WTC11 (cell line): Measurements from ENCODE around the gene ASGR1. TPM values are rescaled to one million over a fixed set of nuclear protein-coding genes. Genes with fewer than 3 reads are reported as not detected.

ENCODE experiments used
- ATAC-seq: fragments of 200-7000 bp; cut with Tn5 transposase; 2 replicates; pipeline ENCODE4 v1.10.0; 2021; ENCODE audit warnings: mild to moderate bottlenecking, moderate library complexity
- CTCF ChIA-PET: fragments of 300-600 bp; sonication (Branson Sonifier 250); formaldehyde crosslinking; loops from one replicate; lab custom pipeline; 2021; ENCODE audit warnings: antibody characterized with exemption; lab: Charles Lee
- POLR2A ChIA-PET: fragments of 350-600 bp; sonication (Branson Sonifier 250); formaldehyde crosslinking; loops from one replicate; lab custom pipeline; 2021; ENCODE audit warnings: antibody characterized with exemption; lab: Charles Lee
- DNase-seq: peaks from one replicate; pipeline ENCODE4 v3.0.0; 2021; ENCODE audit warnings: low spot score
- H3K27ac Mint-ChIP-seq: 2 replicates; pipeline ENCODE4 v1.8.0; 2021; ENCODE audit warnings: mixed read lengths
- H3K27me3 Mint-ChIP-seq: 2 replicates; pipeline ENCODE4 v1.8.0; 2021; ENCODE audit warnings: low read depth, mild to moderate bottlenecking, moderate library complexity, mixed read lengths
- H3K36me3 Mint-ChIP-seq: 2 replicates; pipeline ENCODE4 v1.8.0; 2021; ENCODE audit warnings: mixed read lengths
- H3K4me1 Mint-ChIP-seq: 2 replicates; pipeline ENCODE4 v1.8.0; 2022; ENCODE audit warnings: mixed read lengths
- H3K4me3 Mint-ChIP-seq: 2 replicates; pipeline ENCODE4 v1.8.0; 2021; ENCODE audit warnings: mild to moderate bottlenecking, moderate library complexity, mixed read lengths
- H3K9me3 Mint-ChIP-seq: 2 replicates; pipeline ENCODE4 v1.8.0; 2021; ENCODE audit warnings: mixed read lengths
- CDX4 ChIP-seq: fragments of 250-450 bp; sonication (Bioruptor Pico); IDR thresholded peaks from 2 replicates; pipeline ENCODE4 v1.9.0; 2021; ENCODE audit warnings: moderate library complexity, mild to moderate bottlenecking, inconsistent platforms, borderline replicate concordance
- E2F1 ChIP-seq: sonication (generic); formaldehyde crosslinking; IDR thresholded peaks from 2 replicates; pipeline ENCODE4 v1.8.0; 2022; ENCODE audit warnings: mild to moderate bottlenecking, missing genetic modification reagents
- ETV6 ChIP-seq: sonication (generic); formaldehyde crosslinking; IDR thresholded peaks from 2 replicates; pipeline ENCODE4 v1.8.1; 2022; ENCODE audit warnings: mild to moderate bottlenecking, missing genetic modification reagents
- GABPB1 ChIP-seq: sonication (generic); formaldehyde crosslinking; IDR thresholded peaks from 2 replicates; pipeline ENCODE4 v1.8.1; 2023; ENCODE audit warnings: mild to moderate bottlenecking, missing genetic modification reagents
- GTF2I ChIP-seq: fragments of 250-450 bp; sonication (Bioruptor Pico); conservative IDR thresholded peaks from 2 replicates; pipeline ENCODE4 v1.4.0; 2021; ENCODE audit warnings: mild to moderate bottlenecking
- IRF1 ChIP-seq: sonication (generic); formaldehyde crosslinking; IDR thresholded peaks from 2 replicates; pipeline ENCODE4 v1.8.0; 2023; ENCODE audit warnings: missing genetic modification reagents
- IRF2 ChIP-seq: sonication (generic); formaldehyde crosslinking; IDR thresholded peaks from 2 replicates; pipeline ENCODE4 v1.8.0; 2022; ENCODE audit warnings: low read depth, missing genetic modification reagents, borderline replicate concordance
- JAZF1 ChIP-seq: fragments of 250-450 bp; sonication (Bioruptor Pico); IDR thresholded peaks from 2 replicates; pipeline ENCODE4 v1.9.0; 2021; ENCODE audit warnings: moderate library complexity, mild to moderate bottlenecking, inconsistent platforms
- MLX ChIP-seq: sonication (generic); formaldehyde crosslinking; IDR thresholded peaks from 2 replicates; pipeline ENCODE4 v1.8.1; 2023; ENCODE audit warnings: mild to moderate bottlenecking, missing genetic modification reagents, moderate library complexity
- PREB ChIP-seq: sonication (generic); formaldehyde crosslinking; IDR thresholded peaks from 2 replicates; pipeline ENCODE4 v1.8.1; 2022; ENCODE audit warnings: mild to moderate bottlenecking, missing genetic modification reagents, moderate library complexity, borderline replicate concordance
- RELA ChIP-seq: sonication (generic); formaldehyde crosslinking; IDR thresholded peaks from 2 replicates; pipeline ENCODE4 v1.8.1; 2022; ENCODE audit warnings: missing genetic modification reagents, mild to moderate bottlenecking, borderline replicate concordance
- SMAD3 ChIP-seq: sonication (generic); formaldehyde crosslinking; IDR thresholded peaks from 2 replicates; pipeline ENCODE4 v1.8.0; 2022; ENCODE audit warnings: missing genetic modification reagents, mild to moderate bottlenecking, borderline replicate concordance
- SMAD4 ChIP-seq: sonication (generic); formaldehyde crosslinking; IDR thresholded peaks from 2 replicates; pipeline ENCODE4 v1.8.0; 2022; ENCODE audit warnings: mild to moderate bottlenecking, missing genetic modification reagents
- ZMAT4 ChIP-seq: fragments of 250-450 bp; sonication (Bioruptor Pico); IDR thresholded peaks from 2 replicates; pipeline ENCODE4 v1.9.0; 2021; ENCODE audit warnings: mild to moderate bottlenecking
- ZNF121 ChIP-seq: sonication (generic); formaldehyde crosslinking; IDR thresholded peaks from 2 replicates; pipeline ENCODE4 v1.8.0; 2023; ENCODE audit warnings: missing genetic modification reagents
- ZNF263 ChIP-seq: sonication (generic); formaldehyde crosslinking; IDR thresholded peaks from 2 replicates; pipeline ENCODE4 v1.8.1; 2022; ENCODE audit warnings: low read depth, mild to moderate bottlenecking, moderate library complexity, missing genetic modification reagents
- ZNF317 ChIP-seq: sonication (generic); formaldehyde crosslinking; IDR thresholded peaks from 2 replicates; pipeline ENCODE4 v1.8.1; 2023; ENCODE audit warnings: low read depth, mild to moderate bottlenecking, moderate library complexity, missing genetic modification reagents, borderline replicate concordance
- ZNF423 ChIP-seq: fragments of 250-450 bp; sonication (Bioruptor Pico); IDR thresholded peaks from 2 replicates; pipeline ENCODE4 v2.1.2; 2022; ENCODE audit warnings: mild to moderate bottlenecking, moderate library complexity
- total RNA-seq: library from RNA; stranded (reverse); gene quantifications from 3 replicates; pipeline ENCODE4 v1.2.3, GENCODE V29; 2021
- TF ChIP-seq, protein P1 (sequence below): sonication (generic); formaldehyde crosslinking; IDR thresholded peaks from 2 replicates; pipeline ENCODE4 v1.8.0; 2022; ENCODE audit warnings: missing genetic modification reagents
- TF ChIP-seq, protein P2 (sequence below): sonication (generic); formaldehyde crosslinking; conservative IDR thresholded peaks from 2 replicates; pipeline ENCODE4 v1.8.1; 2022; ENCODE audit warnings: mild to moderate bottlenecking, missing genetic modification reagents

ASGR1 gene
- total RNA-seq, 1 experiment from 2014 or later: 13.3 TPM

GRCh38 chr17:7178973-7179316, 225 bp downstream of the ASGR1 start:
- no peak for ATAC-seq
- no peaks in the 10 kb centered on the region for H3K9me3 Mint-ChIP-seq
- H3K4me3 Mint-ChIP-seq: no peak overlapping the region
- peaks cover 12% of the 10 kb centered on the region for H3K4me1 Mint-ChIP-seq
- no peak for TF ChIP-seq ZNF317 (CRISPR knock-in tag)
- TF ChIP-seq IRF2 (CRISPR knock-in tag): no peak
- no peak for TF ChIP-seq ZNF263 (CRISPR knock-in tag)
- TF ChIP-seq ZNF423: no peak
- TF ChIP-seq GABPB1 (CRISPR knock-in tag): no peak
- TF ChIP-seq JAZF1 (CRISPR knock-in tag): no peak
- TF ChIP-seq, protein P1, sequence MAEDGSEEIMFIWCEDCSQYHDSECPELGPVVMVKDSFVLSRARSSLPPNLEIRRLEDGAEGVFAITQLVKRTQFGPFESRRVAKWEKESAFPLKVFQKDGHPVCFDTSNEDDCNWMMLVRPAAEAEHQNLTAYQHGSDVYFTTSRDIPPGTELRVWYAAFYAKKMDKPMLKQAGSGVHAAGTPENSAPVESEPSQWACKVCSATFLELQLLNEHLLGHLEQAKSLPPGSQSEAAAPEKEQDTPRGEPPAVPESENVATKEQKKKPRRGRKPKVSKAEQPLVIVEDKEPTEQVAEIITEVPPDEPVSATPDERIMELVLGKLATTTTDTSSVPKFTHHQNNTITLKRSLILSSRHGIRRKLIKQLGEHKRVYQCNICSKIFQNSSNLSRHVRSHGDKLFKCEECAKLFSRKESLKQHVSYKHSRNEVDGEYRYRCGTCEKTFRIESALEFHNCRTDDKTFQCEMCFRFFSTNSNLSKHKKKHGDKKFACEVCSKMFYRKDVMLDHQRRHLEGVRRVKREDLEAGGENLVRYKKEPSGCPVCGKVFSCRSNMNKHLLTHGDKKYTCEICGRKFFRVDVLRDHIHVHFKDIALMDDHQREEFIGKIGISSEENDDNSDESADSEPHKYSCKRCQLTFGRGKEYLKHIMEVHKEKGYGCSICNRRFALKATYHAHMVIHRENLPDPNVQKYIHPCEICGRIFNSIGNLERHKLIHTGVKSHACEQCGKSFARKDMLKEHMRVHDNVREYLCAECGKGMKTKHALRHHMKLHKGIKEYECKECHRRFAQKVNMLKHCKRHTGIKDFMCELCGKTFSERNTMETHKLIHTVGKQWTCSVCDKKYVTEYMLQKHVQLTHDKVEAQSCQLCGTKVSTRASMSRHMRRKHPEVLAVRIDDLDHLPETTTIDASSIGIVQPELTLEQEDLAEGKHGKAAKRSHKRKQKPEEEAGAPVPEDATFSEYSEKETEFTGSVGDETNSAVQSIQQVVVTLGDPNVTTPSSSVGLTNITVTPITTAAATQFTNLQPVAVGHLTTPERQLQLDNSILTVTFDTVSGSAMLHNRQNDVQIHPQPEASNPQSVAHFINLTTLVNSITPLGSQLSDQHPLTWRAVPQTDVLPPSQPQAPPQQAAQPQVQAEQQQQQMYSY: no peak
- no peak for TF ChIP-seq IRF1 (CRISPR knock-in tag)
- no peak for TF ChIP-seq RELA (CRISPR knock-in tag)
- no peak for TF ChIP-seq PREB (CRISPR knock-in tag)
- TF ChIP-seq E2F1 (CRISPR knock-in tag): no peak
- no peak for TF ChIP-seq ETV6
- no peak for TF ChIP-seq SMAD3 (CRISPR knock-in tag)
- no peak for TF ChIP-seq SMAD4 (CRISPR knock-in tag)
- TF ChIP-seq, protein P2, sequence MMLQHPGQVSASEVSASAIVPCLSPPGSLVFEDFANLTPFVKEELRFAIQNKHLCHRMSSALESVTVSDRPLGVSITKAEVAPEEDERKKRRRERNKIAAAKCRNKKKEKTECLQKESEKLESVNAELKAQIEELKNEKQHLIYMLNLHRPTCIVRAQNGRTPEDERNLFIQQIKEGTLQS: no peak
- TF ChIP-seq MLX (CRISPR knock-in tag): no peak
- no peak for TF ChIP-seq ZMAT4 (CRISPR knock-in tag)
- TF ChIP-seq ZNF121 (CRISPR knock-in tag): no peak
- TF ChIP-seq CDX4 (CRISPR knock-in tag): no peak
- no peak for TF ChIP-seq GTF2I (CRISPR knock-in tag)
- TF ChIP-seq, all 79 proteins: peak for 0
- no peak for DNase-seq
- ChIA-PET POLR2A (interaction anchor here (0.6 kb wide), 1 partner anchor 175 kb away, joined by 3 read pairs; no protein-coding TSS in a partner anchor), CTCF (interaction anchor here (1.2 to 4.5 kb wide), 8 partner anchors 35 to 137 kb away, joined by 3 to 75 read pairs (median 16); partner anchors contain the start of gene SLC16A11)
- Mint-ChIP-seq H3K36me3 (no peaks in the 10 kb centered on the region), H3K27me3 (peaks cover 10% of the 10 kb centered on the region), H3K27ac (no peak overlapping the region)
